SK-N-SH (cell line): ENCODE results near the gene GFPT2.

Source experiments
- EP300 ChIP-seq, 2 experiments: IDR thresholded peaks; 2 replicates each; pipeline versions ENCODE4 v1.4.0 to v1.6.1; 2012; ENCODE audit warnings: borderline replicate concordance in 1 of 2, low read depth in 1 of 2, low read length in 1 of 2
- FOSL2 ChIP-seq: IDR thresholded peaks from 2 replicates; pipeline ENCODE4 v1.4.0; 2012; ENCODE audit warnings: low read depth, mild to moderate bottlenecking, moderate library complexity, borderline replicate concordance
- GATA2 ChIP-seq: sonication (generic); formaldehyde crosslinking; IDR thresholded peaks from 2 replicates; pipeline ENCODE4 v1.5.0; 2020; ENCODE audit warnings: mild to moderate bottlenecking, missing genetic modification reagents
- MEF2A ChIP-seq: IDR thresholded peaks from 2 replicates; pipeline ENCODE4 v1.4.0; 2012; ENCODE audit warnings: low read depth, borderline replicate concordance
- POLR2AphosphoS5 ChIP-seq: IDR thresholded peaks from 2 replicates; pipeline ENCODE4 v1.6.1; 2012; ENCODE audit warnings: low read depth, low read length
- TAF1 ChIP-seq: IDR thresholded peaks from 2 replicates; pipeline ENCODE4 v1.6.1; 2012; ENCODE audit warnings: low read depth, mild to moderate bottlenecking, low read length, moderate library complexity, borderline replicate concordance
- TF ChIP-seq, protein P1 (sequence below): IDR thresholded peaks from 2 replicates; pipeline ENCODE4 v1.6.1; 2012; ENCODE audit warnings: mild to moderate bottlenecking, low read depth, low read length, moderate library complexity
- TF ChIP-seq, protein P2 (sequence below): fragments of 200-600 bp; sonication (generic); IDR thresholded peaks from 2 replicates; pipeline ENCODE4 v1.6.1; 2017; ENCODE audit warnings: antibody characterized with exemption, mild to moderate bottlenecking, moderate library complexity
- TF ChIP-seq, protein P3 (sequence below): fragments of 150-350 bp; IDR thresholded peaks from 2 replicates; pipeline ENCODE4 v1.6.1; 2017; ENCODE audit warnings: antibody characterized with exemption, low read length, low read depth, borderline replicate concordance

DNA sequence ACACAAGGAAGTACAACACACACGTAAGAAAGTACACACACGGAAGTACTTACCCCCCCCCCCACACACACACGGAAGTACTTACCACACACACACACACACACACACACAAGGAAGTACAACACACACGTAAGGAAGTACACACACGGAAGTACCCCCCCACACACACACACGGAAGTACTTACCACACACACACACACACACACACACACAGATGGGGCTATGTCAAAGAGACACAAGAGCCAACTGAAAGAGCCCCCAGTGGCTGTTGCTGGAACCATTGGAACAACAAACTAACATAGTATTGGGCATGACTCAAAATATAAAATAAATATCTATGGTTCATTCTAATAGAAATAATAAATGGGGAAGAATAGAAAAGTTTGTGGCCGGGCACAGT lies 56.4 kb downstream of the GFPT2 start:
- TF ChIP-seq GATA2, result no peak
- TF ChIP-seq POLR2AphosphoS5, result no peak
- TF ChIP-seq, protein P1, sequence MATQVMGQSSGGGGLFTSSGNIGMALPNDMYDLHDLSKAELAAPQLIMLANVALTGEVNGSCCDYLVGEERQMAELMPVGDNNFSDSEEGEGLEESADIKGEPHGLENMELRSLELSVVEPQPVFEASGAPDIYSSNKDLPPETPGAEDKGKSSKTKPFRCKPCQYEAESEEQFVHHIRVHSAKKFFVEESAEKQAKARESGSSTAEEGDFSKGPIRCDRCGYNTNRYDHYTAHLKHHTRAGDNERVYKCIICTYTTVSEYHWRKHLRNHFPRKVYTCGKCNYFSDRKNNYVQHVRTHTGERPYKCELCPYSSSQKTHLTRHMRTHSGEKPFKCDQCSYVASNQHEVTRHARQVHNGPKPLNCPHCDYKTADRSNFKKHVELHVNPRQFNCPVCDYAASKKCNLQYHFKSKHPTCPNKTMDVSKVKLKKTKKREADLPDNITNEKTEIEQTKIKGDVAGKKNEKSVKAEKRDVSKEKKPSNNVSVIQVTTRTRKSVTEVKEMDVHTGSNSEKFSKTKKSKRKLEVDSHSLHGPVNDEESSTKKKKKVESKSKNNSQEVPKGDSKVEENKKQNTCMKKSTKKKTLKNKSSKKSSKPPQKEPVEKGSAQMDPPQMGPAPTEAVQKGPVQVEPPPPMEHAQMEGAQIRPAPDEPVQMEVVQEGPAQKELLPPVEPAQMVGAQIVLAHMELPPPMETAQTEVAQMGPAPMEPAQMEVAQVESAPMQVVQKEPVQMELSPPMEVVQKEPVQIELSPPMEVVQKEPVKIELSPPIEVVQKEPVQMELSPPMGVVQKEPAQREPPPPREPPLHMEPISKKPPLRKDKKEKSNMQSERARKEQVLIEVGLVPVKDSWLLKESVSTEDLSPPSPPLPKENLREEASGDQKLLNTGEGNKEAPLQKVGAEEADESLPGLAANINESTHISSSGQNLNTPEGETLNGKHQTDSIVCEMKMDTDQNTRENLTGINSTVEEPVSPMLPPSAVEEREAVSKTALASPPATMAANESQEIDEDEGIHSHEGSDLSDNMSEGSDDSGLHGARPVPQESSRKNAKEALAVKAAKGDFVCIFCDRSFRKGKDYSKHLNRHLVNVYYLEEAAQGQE, result no peak
- TF ChIP-seq, protein P2, sequence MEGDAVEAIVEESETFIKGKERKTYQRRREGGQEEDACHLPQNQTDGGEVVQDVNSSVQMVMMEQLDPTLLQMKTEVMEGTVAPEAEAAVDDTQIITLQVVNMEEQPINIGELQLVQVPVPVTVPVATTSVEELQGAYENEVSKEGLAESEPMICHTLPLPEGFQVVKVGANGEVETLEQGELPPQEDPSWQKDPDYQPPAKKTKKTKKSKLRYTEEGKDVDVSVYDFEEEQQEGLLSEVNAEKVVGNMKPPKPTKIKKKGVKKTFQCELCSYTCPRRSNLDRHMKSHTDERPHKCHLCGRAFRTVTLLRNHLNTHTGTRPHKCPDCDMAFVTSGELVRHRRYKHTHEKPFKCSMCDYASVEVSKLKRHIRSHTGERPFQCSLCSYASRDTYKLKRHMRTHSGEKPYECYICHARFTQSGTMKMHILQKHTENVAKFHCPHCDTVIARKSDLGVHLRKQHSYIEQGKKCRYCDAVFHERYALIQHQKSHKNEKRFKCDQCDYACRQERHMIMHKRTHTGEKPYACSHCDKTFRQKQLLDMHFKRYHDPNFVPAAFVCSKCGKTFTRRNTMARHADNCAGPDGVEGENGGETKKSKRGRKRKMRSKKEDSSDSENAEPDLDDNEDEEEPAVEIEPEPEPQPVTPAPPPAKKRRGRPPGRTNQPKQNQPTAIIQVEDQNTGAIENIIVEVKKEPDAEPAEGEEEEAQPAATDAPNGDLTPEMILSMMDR, result no peak
- TF ChIP-seq TAF1, result no peak
- TF ChIP-seq, protein P3, sequence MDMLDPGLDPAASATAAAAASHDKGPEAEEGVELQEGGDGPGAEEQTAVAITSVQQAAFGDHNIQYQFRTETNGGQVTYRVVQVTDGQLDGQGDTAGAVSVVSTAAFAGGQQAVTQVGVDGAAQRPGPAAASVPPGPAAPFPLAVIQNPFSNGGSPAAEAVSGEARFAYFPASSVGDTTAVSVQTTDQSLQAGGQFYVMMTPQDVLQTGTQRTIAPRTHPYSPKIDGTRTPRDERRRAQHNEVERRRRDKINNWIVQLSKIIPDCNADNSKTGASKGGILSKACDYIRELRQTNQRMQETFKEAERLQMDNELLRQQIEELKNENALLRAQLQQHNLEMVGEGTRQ, result no peak
- TF ChIP-seq FOSL2, result no peak
- TF ChIP-seq MEF2A, result no peak
- no peak for TF ChIP-seq EP300 (IDR thresholded peaks at IDR 0.05; ENCODE audit: borderline replicate concordance in 1 of 2, low read depth in 1 of 2, low read length in 1 of 2)
